Adipocyte (in vitro differentiated cells): ENCODE data around the gene NHLH1.
"Not testable (repeated sequence)": the region's sequence is repeated elsewhere in the genome, so short reads cannot be mapped to it uniquely, and the experiment has no call there.

Source experiments
- DNase-seq: peaks from one replicate; pipeline ENCODE4 v3.0.0-alpha.2; 2015; ENCODE audit warnings: low read depth
- H3K27me3 ChIP-seq: replicated peaks from 2 replicates; pipeline ENCODE4 v1.7.0; 2013; ENCODE audit warnings: mild to moderate bottlenecking, low read length, moderate library complexity; ENCODE audit not compliant: control insufficient read depth, insufficient read depth
- H3K36me3 ChIP-seq: 2 replicates; pipeline ENCODE4 v1.7.0; 2013; ENCODE audit warnings: low read length, mild to moderate bottlenecking, moderate library complexity; ENCODE audit not compliant: control insufficient read depth, insufficient read depth, severe bottlenecking
- H3K4me1 ChIP-seq: 2 replicates; pipeline ENCODE4 v1.7.0; 2013; ENCODE audit warnings: mild to moderate bottlenecking, low read length, moderate library complexity; ENCODE audit not compliant: control insufficient read depth, insufficient read depth
- H3K4me3 ChIP-seq: 2 replicates; pipeline ENCODE4 v1.7.0; 2013; ENCODE audit warnings: mild to moderate bottlenecking, low read length, moderate library complexity
- H3K9ac ChIP-seq: 2 replicates; pipeline ENCODE4 v1.7.0; 2013; ENCODE audit warnings: mild to moderate bottlenecking, low read length, moderate library complexity
- H3K9me3 ChIP-seq: 2 replicates; pipeline ENCODE4 v1.7.0; 2013; ENCODE audit warnings: mild to moderate bottlenecking, low read length, moderate library complexity; ENCODE audit not compliant: control insufficient read depth

NHLH1 gene

GRCh38 chr1:160388406-160388805, 21.5 kb downstream of the NHLH1 start:
- H3K27me3 ChIP-seq, H3K36me3 ChIP-seq, H3K4me1 ChIP-seq, DNase-seq, H3K4me3 ChIP-seq, H3K9ac ChIP-seq: not testable (repeated sequence)
- peaks cover 10% of the 10 kb centered on the region for H3K9me3 ChIP-seq

- Histone ChIP-seq H3K9ac (no peak overlapping the region), H3K4me3 (no peak overlapping the region), H3K4me1 (no peaks in the 10 kb centered on the region), H3K9me3 (no peaks in the 10 kb centered on the region), H3K36me3 (no peaks in the 10 kb centered on the region), H3K27me3 (peaks cover 36% of the 10 kb centered on the region)
- DNase-seq: no peak
Observed at GRCh38 chr1:160394673-160395072, 27.8 kb downstream of the NHLH1 start.

- Histone ChIP-seq H3K9ac (no peak overlapping the region), H3K4me3 (no peak overlapping the region), H3K4me1 (no peaks in the 10 kb centered on the region), H3K36me3 (no peaks in the 10 kb centered on the region), H3K27me3 (peaks cover 51% of the 10 kb centered on the region), H3K9me3 (no peaks in the 10 kb centered on the region)
- no peak for DNase-seq
Observed at GRCh38 chr1:160397651-160398050, 30.8 kb downstream of the NHLH1 start.

GRCh38 chr1:160398823-160399222, 32.0 kb downstream of the NHLH1 start:
- no peak for DNase-seq
- Histone ChIP-seq H3K27me3 (peaks cover 62% of the 10 kb centered on the region), H3K9ac (no peak overlapping the region), H3K36me3 (no peaks in the 10 kb centered on the region), H3K9me3 (no peaks in the 10 kb centered on the region), H3K4me3 (no peak overlapping the region), H3K4me1 (no peaks in the 10 kb centered on the region)

GRCh38 chr1:160399544-160400222, 32.8 kb downstream of the NHLH1 start:
- H3K27me3 ChIP-seq: peaks cover 67% of the 10 kb centered on the region
- DNase-seq: no peak
- no peaks in the 10 kb centered on the region for H3K9me3 ChIP-seq
- no peaks in the 10 kb centered on the region for H3K36me3 ChIP-seq
- H3K4me3 ChIP-seq: peak overlapping the region; percentile 47
- H3K9ac ChIP-seq: no peak overlapping the region
- no peaks in the 10 kb centered on the region for H3K4me1 ChIP-seq

GRCh38 chr1:160400223-160400645, 33.4 kb downstream of the NHLH1 start, which contains the start of gene VANGL2:
TSS of gene VANGL2 (plus strand) at chr1:160400564. CDS start at chr1:160415838, 15,274 bp downstream.
- no peaks in the 10 kb centered on the region for H3K36me3 ChIP-seq
- no peaks in the 10 kb centered on the region for H3K4me1 ChIP-seq
- H3K9ac ChIP-seq: no peak within 1 kb of the TSS
- H3K4me3 ChIP-seq: peak within 1 kb of the TSS; percentile 47
- DNase-seq: peak; percentile 81
- peaks cover 70% of the 10 kb centered on the region for H3K27me3 ChIP-seq
- H3K9me3 ChIP-seq: no peaks in the 10 kb centered on the region

GRCh38 chr1:160400646-160401486, 34.0 kb downstream of the NHLH1 start:
- H3K36me3 ChIP-seq: no peaks in the 10 kb centered on the region
- H3K9me3 ChIP-seq: no peaks in the 10 kb centered on the region
- H3K27me3 ChIP-seq: peaks cover 73% of the 10 kb centered on the region
- peak; percentile 47 for DNase-seq
- H3K4me1 ChIP-seq: no peaks in the 10 kb centered on the region
- H3K4me3 ChIP-seq: no peak overlapping the region
- no peak overlapping the region for H3K9ac ChIP-seq

- Histone ChIP-seq H3K4me3 (no peak overlapping the region), H3K27me3 (peaks cover 78% of the 10 kb centered on the region), H3K36me3 (no peaks in the 10 kb centered on the region), H3K4me1 (no peaks in the 10 kb centered on the region), H3K9me3 (no peaks in the 10 kb centered on the region), H3K9ac (no peak overlapping the region)
- DNase-seq: no peak
Observed at GRCh38 chr1:160401487-160401805, 34.6 kb downstream of the NHLH1 start.

GRCh38 chr1:160402001-160402795, 35.3 kb downstream of the NHLH1 start:
- Histone ChIP-seq H3K36me3 (no peaks in the 10 kb centered on the region), H3K9me3 (no peaks in the 10 kb centered on the region), H3K27me3 (peaks cover 81% of the 10 kb centered on the region), H3K4me1 (no peaks in the 10 kb centered on the region), H3K9ac (no peak overlapping the region), H3K4me3 (no peak overlapping the region)
- no peak for DNase-seq

GRCh38 chr1:160403244-160403643, 36.4 kb downstream of the NHLH1 start:
- DNase-seq: no peak
- Histone ChIP-seq H3K36me3 (no peaks in the 10 kb centered on the region), H3K9ac (no peak overlapping the region), H3K9me3 (no peaks in the 10 kb centered on the region), H3K4me1 (no peaks in the 10 kb centered on the region), H3K4me3 (no peak overlapping the region), H3K27me3 (peaks cover 76% of the 10 kb centered on the region)

- Histone ChIP-seq H3K9ac (no peak overlapping the region), H3K36me3 (no peaks in the 10 kb centered on the region), H3K4me3 (no peak overlapping the region), H3K27me3 (peaks cover 68% of the 10 kb centered on the region), H3K9me3 (no peaks in the 10 kb centered on the region), H3K4me1 (no peaks in the 10 kb centered on the region)
- no peak for DNase-seq
Observed at GRCh38 chr1:160404094-160404493, 37.2 kb downstream of the NHLH1 start.
